SKM-1 treated with dmso at 0.1 percent for 144 hours (cell line): ENCODE results near the gene TMEM117.

ENCODE experiments used
- DNase-seq: peaks from one replicate; lab custom pipeline; 2025; ENCODE audit not compliant: unreplicated experiment; lab: John Stamatoyannopoulos, UW

TMEM117 gene

DNA sequence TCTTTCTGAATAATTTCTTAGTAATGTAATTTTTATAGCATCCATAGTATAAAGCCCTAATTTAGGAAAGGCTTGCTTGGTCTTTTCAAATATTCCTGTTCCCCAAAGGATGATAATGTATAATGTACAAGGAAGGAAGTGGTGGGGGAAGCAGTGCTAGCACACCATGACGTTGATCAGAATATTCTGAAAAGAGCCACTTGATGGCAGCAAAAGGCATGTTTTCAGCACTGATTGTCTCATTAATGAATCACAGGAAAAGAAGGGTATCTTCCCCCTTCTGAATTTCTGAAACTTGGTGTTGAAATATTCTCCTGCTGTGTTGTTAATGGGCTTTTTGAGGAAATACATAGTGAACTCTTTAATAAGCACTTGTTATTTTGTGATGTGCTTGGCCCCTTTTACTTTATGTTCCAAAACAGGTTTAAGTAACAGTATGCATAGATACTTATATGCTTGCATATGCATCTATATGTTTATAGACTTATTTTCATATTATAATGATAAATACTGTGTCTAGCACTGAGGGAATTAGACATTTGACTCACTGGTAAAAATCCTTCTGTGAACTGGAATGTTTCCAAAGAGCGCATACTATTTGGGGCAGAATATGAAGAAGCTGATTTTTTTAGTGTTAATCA is 122.0 kb downstream of the TMEM117 start:
- peak; percentile 6 for DNase-seq

DNA sequence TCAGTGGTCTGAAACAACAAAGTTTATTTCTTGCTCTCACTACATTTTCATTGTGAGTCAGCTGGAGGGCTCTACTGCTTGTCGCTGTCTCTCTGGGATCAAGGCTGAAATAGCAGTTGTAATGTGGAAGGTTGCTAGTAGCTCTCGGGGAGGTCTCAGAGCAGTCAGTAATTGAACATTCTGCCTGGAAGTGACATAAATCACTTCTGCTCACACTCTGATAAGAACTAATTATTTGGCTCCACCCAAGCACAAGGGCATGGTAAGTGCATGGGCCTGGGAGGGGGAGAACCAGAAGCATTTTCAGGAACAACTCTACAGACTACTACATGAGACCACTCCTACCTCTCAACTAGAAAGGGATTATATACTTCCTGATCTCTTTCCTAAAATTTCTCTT is 128.2 kb downstream of the TMEM117 start:
- DNase-seq = no peak

DNA sequence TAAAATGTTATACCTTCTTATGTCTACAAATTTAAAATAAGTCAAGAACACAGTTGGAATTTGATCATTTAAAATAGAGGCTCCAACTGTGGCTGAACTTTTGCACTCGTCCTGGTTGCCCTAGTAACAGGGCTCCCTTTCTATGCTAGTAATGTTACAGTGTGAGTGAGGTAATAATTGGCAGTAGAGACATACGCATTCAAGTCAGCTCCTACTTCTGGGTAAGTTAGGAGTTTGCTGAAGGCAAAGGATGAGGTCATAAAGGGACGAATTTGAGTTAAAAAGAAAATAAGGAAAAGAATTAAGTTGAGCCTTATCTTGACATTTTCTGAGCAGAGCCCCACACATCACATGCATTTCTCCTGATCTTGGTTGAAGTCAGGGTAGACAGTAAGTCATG is 129.1 kb downstream of the TMEM117 start:
- no peak for DNase-seq

- DNase-seq = no peak
These were observed 130.0 kb downstream of the TMEM117 start for GRCh38 chr12:43965899-43966298.

- DNase-seq = no peak
These were observed 132.9 kb downstream of the TMEM117 start for GRCh38 chr12:43968736-43969135.

- no peak for DNase-seq
These were observed 134.0 kb downstream of the TMEM117 start for GRCh38 chr12:43969882-43970281.

- DNase-seq = no peak
These were observed 137.5 kb downstream of the TMEM117 start for GRCh38 chr12:43973385-43973784.

GRCh38 chr12:43973993-43974392 is 138.1 kb downstream of the TMEM117 start:
- no peak for DNase-seq

GRCh38 chr12:43976027-43976426 is 140.1 kb downstream of the TMEM117 start:
- no peak for DNase-seq

- DNase-seq = no peak
These were observed 142.7 kb downstream of the TMEM117 start for GRCh38 chr12:43978556-43978955.

GRCh38 chr12:43979450-43979849 is 143.6 kb downstream of the TMEM117 start:
- no peak for DNase-seq

DNA sequence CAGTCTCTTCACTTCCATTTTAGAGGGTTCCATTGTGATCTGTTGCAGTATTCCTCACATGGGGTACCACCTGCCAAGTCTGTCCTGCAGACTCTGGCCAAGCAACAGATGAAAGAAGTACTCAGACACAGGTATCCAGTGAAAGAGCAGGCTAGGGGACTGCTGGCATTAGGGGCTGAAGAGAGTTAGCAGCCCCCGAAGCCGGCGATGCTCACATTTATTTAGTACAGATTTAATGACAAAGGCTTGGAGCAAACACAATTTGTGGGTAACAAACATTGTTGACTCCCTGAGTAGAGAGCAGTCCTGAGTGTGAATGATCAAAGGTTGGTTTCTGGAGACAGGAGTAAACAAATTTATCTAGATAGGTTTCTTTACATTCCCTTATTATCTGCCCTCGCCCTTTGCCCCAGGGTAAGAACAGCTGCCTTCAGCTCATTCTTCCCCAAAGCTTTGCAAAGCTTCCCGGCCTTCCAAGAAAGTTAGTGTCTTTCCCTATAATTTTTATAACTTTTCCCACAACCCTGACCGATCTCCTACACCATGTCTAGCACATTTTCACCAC is 144.8 kb downstream of the TMEM117 start:
- no peak for DNase-seq

DNA sequence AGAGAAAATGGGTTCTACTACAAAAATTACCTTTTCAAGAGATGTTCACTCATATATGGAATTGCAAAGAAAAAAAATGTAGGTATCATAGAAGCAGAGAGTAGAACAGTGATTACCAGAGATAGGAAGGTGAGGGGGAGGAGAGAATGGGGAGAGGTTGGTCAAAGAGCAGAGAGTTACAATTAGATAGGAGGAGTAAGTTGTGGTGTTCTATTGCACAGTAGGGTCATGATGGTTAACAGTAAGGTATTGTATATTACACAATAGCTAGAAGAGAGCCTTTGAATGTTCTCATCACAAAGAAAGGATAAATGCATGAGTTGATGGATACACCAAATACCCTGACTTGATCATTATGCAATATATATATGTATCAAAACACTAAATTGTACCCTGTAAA is 145.8 kb downstream of the TMEM117 start:
- DNase-seq = no peak

DNA sequence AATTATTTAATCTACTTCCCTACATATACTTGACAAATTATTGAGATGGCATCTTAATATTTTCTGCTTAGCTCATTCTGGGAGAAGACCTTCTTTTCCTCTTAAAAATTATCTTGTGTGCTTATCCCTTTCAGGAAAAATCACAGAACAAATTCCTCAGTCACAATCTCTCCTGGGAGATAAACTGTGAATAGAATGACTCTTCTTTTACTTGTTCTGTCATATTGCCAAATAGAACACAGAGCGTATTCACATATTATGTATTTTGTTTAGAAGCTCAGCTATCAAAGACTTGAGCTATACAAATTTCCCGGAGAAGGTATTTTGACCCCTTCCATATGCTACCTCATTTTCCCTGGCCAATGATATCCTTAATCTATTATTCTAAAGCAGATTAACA is 146.7 kb downstream of the TMEM117 start:
- DNase-seq = no peak

- DNase-seq = no peak
These were observed 153.1 kb downstream of the TMEM117 start for GRCh38 chr12:43988838-43989560.

DNA sequence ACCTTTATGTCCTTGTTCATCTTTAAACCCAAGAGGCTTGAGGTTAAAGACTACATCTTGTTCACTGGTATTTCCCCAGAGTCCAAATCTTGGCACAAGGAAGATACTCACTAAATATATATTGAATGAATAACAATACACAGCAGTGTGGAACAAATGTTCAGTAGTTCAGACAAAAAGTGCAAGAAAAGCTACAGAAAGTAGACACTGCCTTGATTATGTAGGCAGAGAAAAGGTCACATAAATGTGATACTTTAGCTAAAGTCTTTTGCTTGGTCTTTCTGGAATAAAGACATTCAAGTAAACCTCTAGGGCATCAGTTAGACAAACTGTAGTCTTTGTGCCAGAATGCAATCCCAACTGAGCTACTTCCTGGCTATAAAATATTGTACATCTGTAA is 157.0 kb downstream of the TMEM117 start:
- no peak for DNase-seq

DNA sequence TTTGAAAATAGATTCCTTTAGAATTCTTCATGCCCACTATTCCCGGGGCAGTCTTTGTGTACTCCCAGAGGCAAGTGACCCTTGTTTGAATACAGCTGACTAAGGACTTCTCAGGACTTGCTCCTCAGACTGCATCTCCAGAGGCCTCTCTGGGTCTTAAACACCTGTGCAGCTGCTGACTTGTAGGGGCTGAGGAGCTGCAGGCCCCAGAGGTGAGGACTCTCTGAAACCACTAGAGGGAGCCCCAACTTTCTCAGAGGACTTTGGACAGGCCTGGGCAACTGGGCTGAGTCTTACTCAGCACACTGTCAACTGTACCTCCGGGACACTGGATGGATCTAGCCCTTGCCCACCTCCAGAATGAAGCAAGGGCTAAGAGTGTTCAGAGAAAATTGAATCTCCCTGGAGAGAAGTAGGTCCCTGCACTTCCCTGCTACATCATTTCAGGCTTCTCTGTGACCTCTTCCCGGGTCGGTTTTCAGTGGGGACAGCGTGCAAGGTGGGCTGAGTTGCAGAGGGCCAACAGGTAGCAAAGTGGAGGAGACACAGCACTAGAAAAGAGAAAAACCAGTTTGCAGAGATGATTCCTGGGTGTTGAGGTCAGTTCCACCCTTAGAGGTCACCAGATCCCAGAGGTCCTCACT is 164.6 kb downstream of the TMEM117 start:
- no peak for DNase-seq

DNA sequence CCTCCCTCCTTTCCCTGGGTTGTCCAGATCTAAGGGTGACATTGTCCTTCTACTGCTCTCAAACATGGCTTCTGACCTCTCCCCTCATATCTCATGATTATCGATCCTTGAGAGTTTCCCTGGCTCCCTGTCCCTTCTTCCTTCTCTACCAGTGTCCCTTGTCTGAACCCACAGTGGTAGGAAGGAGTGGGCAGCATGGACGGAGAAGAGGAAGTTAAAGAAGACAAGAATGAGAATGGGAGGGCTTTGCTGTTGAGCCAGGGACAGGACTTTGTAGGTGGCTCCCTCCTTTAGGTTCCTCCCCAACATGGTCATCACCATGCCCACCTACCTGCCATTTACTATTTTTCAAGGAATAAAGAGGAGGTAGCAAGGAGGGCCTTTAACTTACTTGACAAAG is 166.7 kb downstream of the TMEM117 start:
- DNase-seq = no peak

DNA sequence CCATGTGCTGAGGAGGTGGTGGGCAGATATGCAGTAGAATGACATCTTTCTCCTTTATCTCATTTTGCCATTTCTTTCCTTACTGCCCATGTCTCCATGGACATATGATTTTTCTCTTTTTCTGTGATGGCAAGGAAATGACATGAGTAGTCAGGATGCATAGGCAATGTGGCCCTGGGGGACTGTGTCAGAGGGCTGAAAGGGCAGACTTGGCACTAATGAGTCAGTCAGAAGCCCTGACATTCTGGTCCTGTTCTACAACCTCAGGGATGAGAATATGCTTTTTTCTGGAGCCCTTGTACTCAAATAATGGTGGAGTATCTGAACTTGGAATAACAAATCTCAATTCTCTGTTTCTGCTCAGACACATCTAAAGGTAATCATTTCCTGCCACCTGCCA is 167.8 kb downstream of the TMEM117 start:
- DNase-seq = no peak

DNA sequence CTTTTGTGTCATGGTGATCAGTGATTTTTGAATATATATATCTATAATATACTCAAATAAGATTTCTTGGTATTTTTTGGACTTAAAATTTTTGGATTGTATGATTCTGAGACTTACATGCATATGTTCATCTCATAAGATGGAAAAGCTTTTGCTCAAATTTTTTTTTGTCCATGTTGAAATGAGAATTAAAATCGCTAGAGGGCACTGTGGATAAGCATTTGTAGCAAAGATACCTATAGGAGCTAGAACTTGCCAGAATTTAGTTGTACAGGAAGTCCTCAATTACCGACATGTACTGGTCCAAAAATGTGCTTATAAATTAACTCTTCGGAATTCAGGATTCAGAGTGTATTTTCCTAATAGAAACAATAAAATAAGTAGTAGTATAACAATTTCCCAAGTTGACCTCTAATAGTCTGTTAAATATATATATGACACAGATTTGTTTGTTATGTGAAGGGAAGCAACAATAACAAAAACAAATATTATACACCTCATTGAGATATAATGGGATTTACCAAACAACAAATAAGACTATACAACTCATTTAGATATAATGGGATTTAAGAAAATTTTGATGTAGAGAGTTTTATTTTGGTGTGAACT is 179.6 kb downstream of the TMEM117 start:
- DNase-seq = peak; percentile 4

GRCh38 chr12:44017216-44017615 is 181.3 kb downstream of the TMEM117 start:
- no peak for DNase-seq

GRCh38 chr12:44019118-44019517 is 183.2 kb downstream of the TMEM117 start:
- DNase-seq = no peak
